Measurements from ENCODE around the gene TRIP10. TPM values are rescaled to one million over a fixed set of nuclear protein-coding genes. Genes with fewer than 3 reads are reported as not detected.

Gene TRIP10
- total and polyA plus RNA-seq, 9 donors: 35.5 to 63.8 (median 55.5) TPM

- Histone ChIP-seq H3K9me3 (replicated peaks; ENCODE audit: control insufficient read depth, low read depth, low read length) (no peaks in the 10 kb centered on the region), H3K27ac (ENCODE audit: low read length) (no peak overlapping the region), H3K36me3 (ENCODE audit: control insufficient read depth, insufficient read depth, low read length) (no peaks in the 10 kb centered on the region), H3K4me3 (ENCODE audit: low read length) (no peak overlapping the region), H3K27me3 (ENCODE audit: control insufficient read depth, insufficient read depth, low read length) (no peaks in the 10 kb centered on the region), H3K4me1 (ENCODE audit: control insufficient read depth, insufficient read depth, low read length) (no peaks in the 10 kb centered on the region)
- WGBS (ENCODE audit: insufficient coverage): 93% methylated on average over 4 of the region's 4 CpGs
- DNase-seq: no peak
These were observed 37.5 kb downstream of the TRIP10 start for GRCh38 chr19:6776999-6777398.

- H3K9me3 ChIP-seq (replicated peaks; ENCODE audit: control insufficient read depth, low read depth, low read length): no peaks in the 10 kb centered on the region
- H3K27ac ChIP-seq (ENCODE audit: low read length): no peak overlapping the region
- H3K36me3 ChIP-seq (ENCODE audit: control insufficient read depth, insufficient read depth, low read length): no peaks in the 10 kb centered on the region
- no peak overlapping the region for H3K4me3 ChIP-seq (ENCODE audit: low read length)
- DNase-seq: no peak
- H3K27me3 ChIP-seq (ENCODE audit: control insufficient read depth, insufficient read depth, low read length): no peaks in the 10 kb centered on the region
- WGBS (ENCODE audit: insufficient coverage): 86% methylated on average over 1 of the region's 2 CpGs
- H3K4me1 ChIP-seq (ENCODE audit: control insufficient read depth, insufficient read depth, low read length): no peaks in the 10 kb centered on the region
These were observed 38.0 kb downstream of the TRIP10 start for GRCh38 chr19:6777434-6777833.

GRCh38 chr19:6778386-6778785 is 38.9 kb downstream of the TRIP10 start:
- WGBS (ENCODE audit: insufficient coverage): 60% methylated on average over 1 of the region's 4 CpGs
- Histone ChIP-seq H3K4me1 (ENCODE audit: control insufficient read depth, insufficient read depth, low read length) (no peaks in the 10 kb centered on the region), H3K27me3 (ENCODE audit: control insufficient read depth, insufficient read depth, low read length) (no peaks in the 10 kb centered on the region), H3K36me3 (ENCODE audit: control insufficient read depth, insufficient read depth, low read length) (no peaks in the 10 kb centered on the region), H3K9me3 (replicated peaks; ENCODE audit: control insufficient read depth, low read depth, low read length) (no peaks in the 10 kb centered on the region), H3K4me3 (ENCODE audit: low read length) (no peak overlapping the region), H3K27ac (ENCODE audit: low read length) (no peak overlapping the region)
- DNase-seq: no peak

GRCh38 chr19:6779206-6779605 is 39.7 kb downstream of the TRIP10 start:
- Histone ChIP-seq H3K4me3 (ENCODE audit: low read length) (no peak overlapping the region), H3K27me3 (ENCODE audit: control insufficient read depth, insufficient read depth, low read length) (no peaks in the 10 kb centered on the region), H3K4me1 (ENCODE audit: control insufficient read depth, insufficient read depth, low read length) (no peaks in the 10 kb centered on the region), H3K9me3 (replicated peaks; ENCODE audit: control insufficient read depth, low read depth, low read length) (no peaks in the 10 kb centered on the region), H3K36me3 (ENCODE audit: control insufficient read depth, insufficient read depth, low read length) (no peaks in the 10 kb centered on the region), H3K27ac (ENCODE audit: low read length) (no peak overlapping the region)
- 100% methylated on average over 1 of the region's 4 CpGs for WGBS (ENCODE audit: insufficient coverage)
- DNase-seq: no peak

GRCh38 chr19:6787393-6787792 is 47.9 kb downstream of the TRIP10 start:
- 80% methylated on average over 1 of the region's 4 CpGs for WGBS (ENCODE audit: insufficient coverage)

GRCh38 chr19:6788896-6789295 is 49.4 kb downstream of the TRIP10 start:
- Histone ChIP-seq H3K27ac (ENCODE audit: low read length) (no peak overlapping the region), H3K4me1 (ENCODE audit: control insufficient read depth, insufficient read depth, low read length) (no peaks in the 10 kb centered on the region), H3K4me3 (ENCODE audit: low read length) (no peak overlapping the region), H3K27me3 (ENCODE audit: control insufficient read depth, insufficient read depth, low read length) (no peaks in the 10 kb centered on the region), H3K9me3 (replicated peaks; ENCODE audit: control insufficient read depth, low read depth, low read length) (peaks cover 3% of the 10 kb centered on the region), H3K36me3 (ENCODE audit: control insufficient read depth, insufficient read depth, low read length) (no peaks in the 10 kb centered on the region)
- WGBS (ENCODE audit: insufficient coverage): 75% methylated on average over 2 of the region's 4 CpGs
- no peak for DNase-seq

More at GRCh38 chr19:6787393-6787792, 47.9 kb downstream of the TRIP10 start:
- no peaks in the 10 kb centered on the region for H3K36me3 ChIP-seq (ENCODE audit: control insufficient read depth, insufficient read depth, low read length)
- no peaks in the 10 kb centered on the region for H3K27me3 ChIP-seq (ENCODE audit: control insufficient read depth, insufficient read depth, low read length)
- no peak for DNase-seq
- peaks cover 3% of the 10 kb centered on the region for H3K9me3 ChIP-seq (replicated peaks; ENCODE audit: control insufficient read depth, low read depth, low read length)
- H3K4me1 ChIP-seq (ENCODE audit: control insufficient read depth, insufficient read depth, low read length): no peaks in the 10 kb centered on the region
- H3K4me3 ChIP-seq (ENCODE audit: low read length): no peak overlapping the region
- no peak overlapping the region for H3K27ac ChIP-seq (ENCODE audit: low read length)

- Histone ChIP-seq H3K4me1 (ENCODE audit: control insufficient read depth, insufficient read depth, low read length) (no peaks in the 10 kb centered on the region), H3K36me3 (ENCODE audit: control insufficient read depth, insufficient read depth, low read length) (no peaks in the 10 kb centered on the region), H3K4me3 (ENCODE audit: low read length) (no peak overlapping the region), H3K9me3 (replicated peaks; ENCODE audit: control insufficient read depth, low read depth, low read length) (peaks cover 6% of the 10 kb centered on the region), H3K27me3 (ENCODE audit: control insufficient read depth, insufficient read depth, low read length) (no peaks in the 10 kb centered on the region), H3K27ac (ENCODE audit: low read length) (no peak overlapping the region)
- 42% methylated on average over 4 of the region's 5 CpGs for WGBS (ENCODE audit: insufficient coverage)
- DNase-seq: no peak
These were observed 51.0 kb downstream of the TRIP10 start for GRCh38 chr19:6790194-6791128.

- H3K27ac ChIP-seq (ENCODE audit: low read length): no peak overlapping the region
- no peaks in the 10 kb centered on the region for H3K36me3 ChIP-seq (ENCODE audit: control insufficient read depth, insufficient read depth, low read length)
- WGBS (ENCODE audit: insufficient coverage): 68% methylated on average over 5 of the region's 6 CpGs
- H3K4me1 ChIP-seq (ENCODE audit: control insufficient read depth, insufficient read depth, low read length): no peaks in the 10 kb centered on the region
- H3K4me3 ChIP-seq (ENCODE audit: low read length): no peak overlapping the region
- no peak for DNase-seq
- H3K27me3 ChIP-seq (ENCODE audit: control insufficient read depth, insufficient read depth, low read length): no peaks in the 10 kb centered on the region
- H3K9me3 ChIP-seq (replicated peaks; ENCODE audit: control insufficient read depth, low read depth, low read length): peaks cover 6% of the 10 kb centered on the region
These were observed 51.8 kb downstream of the TRIP10 start for GRCh38 chr19:6791237-6791636.

- Histone ChIP-seq H3K4me3 (ENCODE audit: low read length) (no peak overlapping the region), H3K36me3 (ENCODE audit: control insufficient read depth, insufficient read depth, low read length) (no peaks in the 10 kb centered on the region), H3K9me3 (replicated peaks; ENCODE audit: control insufficient read depth, low read depth, low read length) (peaks cover 6% of the 10 kb centered on the region), H3K27me3 (ENCODE audit: control insufficient read depth, insufficient read depth, low read length) (no peaks in the 10 kb centered on the region), H3K27ac (ENCODE audit: low read length) (no peak overlapping the region), H3K4me1 (ENCODE audit: control insufficient read depth, insufficient read depth, low read length) (no peaks in the 10 kb centered on the region)
- DNase-seq: no peak
- WGBS (ENCODE audit: insufficient coverage): no CpG with 5 or more reads among the region's 4 CpGs
These were observed 53.9 kb downstream of the TRIP10 start for GRCh38 chr19:6793411-6793810.

- Histone ChIP-seq H3K4me3 (ENCODE audit: low read length) (no peak overlapping the region), H3K27ac (ENCODE audit: low read length) (no peak overlapping the region), H3K4me1 (ENCODE audit: control insufficient read depth, insufficient read depth, low read length) (no peaks in the 10 kb centered on the region), H3K36me3 (ENCODE audit: control insufficient read depth, insufficient read depth, low read length) (no peaks in the 10 kb centered on the region), H3K9me3 (replicated peaks; ENCODE audit: control insufficient read depth, low read depth, low read length) (peaks cover 6% of the 10 kb centered on the region), H3K27me3 (ENCODE audit: control insufficient read depth, insufficient read depth, low read length) (no peaks in the 10 kb centered on the region)
- 77% methylated on average over 1 of the region's 5 CpGs for WGBS (ENCODE audit: insufficient coverage)
- no peak for DNase-seq
These were observed 54.5 kb downstream of the TRIP10 start for GRCh38 chr19:6793973-6794372.

Measured in muscle of leg (tissue), 11 donors.